Measurements from ENCODE around the gene AFM.

Gene AFM

GRCh38 chr4:73440653-73441052 lies 40.9 kb upstream of the AFM start:
- DNase-seq (ENCODE audit: low read depth), result no peak
- no peak for TF ChIP-seq CTCF (conservative IDR thresholded peaks at IDR 0.05; ENCODE audit: low read depth, low read length)
- no peak overlapping the region for H3K4me3 ChIP-seq (ENCODE audit: low read length)

- H3K4me3 ChIP-seq (ENCODE audit: low read length), result no peak overlapping the region
- TF ChIP-seq CTCF (conservative IDR thresholded peaks at IDR 0.05; ENCODE audit: low read depth, low read length), result no peak
- no peak for DNase-seq (ENCODE audit: low read depth)
These were observed 39.3 kb upstream of the AFM start for GRCh38 chr4:73442275-73442674.

GRCh38 chr4:73443224-73443623 lies 38.3 kb upstream of the AFM start:
- DNase-seq (ENCODE audit: low read depth), result no peak
- no peak for TF ChIP-seq CTCF (conservative IDR thresholded peaks at IDR 0.05; ENCODE audit: low read depth, low read length)

GRCh38 chr4:73445383-73446335 lies 35.9 kb upstream of the AFM start:
- no peak overlapping the region for H3K4me3 ChIP-seq (ENCODE audit: low read length)
- DNase-seq (ENCODE audit: low read depth), result no peak
- TF ChIP-seq CTCF (conservative IDR thresholded peaks at IDR 0.05; ENCODE audit: low read depth, low read length), result no peak

More at GRCh38 chr4:73443224-73443623, 38.3 kb upstream of the AFM start:
- no peak overlapping the region for H3K4me3 ChIP-seq (ENCODE audit: low read length)

- DNase-seq (ENCODE audit: low read depth), result no peak
- no peak overlapping the region for H3K4me3 ChIP-seq (ENCODE audit: low read length)
- TF ChIP-seq CTCF (conservative IDR thresholded peaks at IDR 0.05; ENCODE audit: low read depth, low read length), result peak; percentile 81
These were observed 35.1 kb upstream of the AFM start for GRCh38 chr4:73446336-73446938.

- no peak for TF ChIP-seq CTCF (conservative IDR thresholded peaks at IDR 0.05; ENCODE audit: low read depth, low read length)
- H3K4me3 ChIP-seq (ENCODE audit: low read length), result no peak overlapping the region
- no peak for DNase-seq (ENCODE audit: low read depth)
These were observed 33.9 kb upstream of the AFM start for GRCh38 chr4:73447671-73448070.
